HG02852 (cell line): ENCODE results near the gene CLBA1.

ENCODE experiments used
- ATAC-seq: cut with Tn5 transposase; IDR thresholded peaks from one replicate; pipeline ENCODE4 v1.9.1; 2021; ENCODE audit warnings: mild to moderate bottlenecking, moderate library complexity; ENCODE audit not compliant: unreplicated experiment

The CLBA1 gene

DNA sequence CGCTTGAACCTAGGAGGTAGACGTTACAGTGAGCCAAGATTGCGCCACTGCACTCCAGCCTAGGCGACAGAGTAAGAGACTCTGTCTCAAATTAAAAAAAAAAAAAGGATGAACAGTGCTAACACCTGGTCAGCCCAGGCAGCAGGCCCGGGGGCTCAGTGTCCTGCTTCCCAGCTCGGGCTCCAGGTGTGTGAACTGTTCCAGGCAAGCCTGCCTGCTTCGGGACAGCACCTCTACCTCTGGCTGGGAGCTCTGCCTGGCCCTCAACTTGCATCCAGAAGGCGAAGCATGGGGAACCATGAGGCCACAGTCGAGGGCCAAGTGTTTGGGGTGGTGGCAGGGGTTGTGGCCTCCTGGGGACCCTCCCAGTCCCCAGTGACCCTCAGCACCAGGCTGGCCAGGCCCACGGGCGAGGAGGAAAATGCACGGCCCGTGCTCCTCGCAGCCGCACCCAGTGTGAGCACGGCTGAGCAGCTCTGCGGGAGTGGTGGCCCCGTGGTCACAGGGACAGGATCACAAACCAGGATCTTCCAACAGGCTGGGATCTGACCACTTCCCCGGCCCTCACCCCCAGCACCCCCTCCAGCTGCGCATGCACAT, 19.8 kb downstream of the CLBA1 start:
- ATAC-seq = no peak

DNA sequence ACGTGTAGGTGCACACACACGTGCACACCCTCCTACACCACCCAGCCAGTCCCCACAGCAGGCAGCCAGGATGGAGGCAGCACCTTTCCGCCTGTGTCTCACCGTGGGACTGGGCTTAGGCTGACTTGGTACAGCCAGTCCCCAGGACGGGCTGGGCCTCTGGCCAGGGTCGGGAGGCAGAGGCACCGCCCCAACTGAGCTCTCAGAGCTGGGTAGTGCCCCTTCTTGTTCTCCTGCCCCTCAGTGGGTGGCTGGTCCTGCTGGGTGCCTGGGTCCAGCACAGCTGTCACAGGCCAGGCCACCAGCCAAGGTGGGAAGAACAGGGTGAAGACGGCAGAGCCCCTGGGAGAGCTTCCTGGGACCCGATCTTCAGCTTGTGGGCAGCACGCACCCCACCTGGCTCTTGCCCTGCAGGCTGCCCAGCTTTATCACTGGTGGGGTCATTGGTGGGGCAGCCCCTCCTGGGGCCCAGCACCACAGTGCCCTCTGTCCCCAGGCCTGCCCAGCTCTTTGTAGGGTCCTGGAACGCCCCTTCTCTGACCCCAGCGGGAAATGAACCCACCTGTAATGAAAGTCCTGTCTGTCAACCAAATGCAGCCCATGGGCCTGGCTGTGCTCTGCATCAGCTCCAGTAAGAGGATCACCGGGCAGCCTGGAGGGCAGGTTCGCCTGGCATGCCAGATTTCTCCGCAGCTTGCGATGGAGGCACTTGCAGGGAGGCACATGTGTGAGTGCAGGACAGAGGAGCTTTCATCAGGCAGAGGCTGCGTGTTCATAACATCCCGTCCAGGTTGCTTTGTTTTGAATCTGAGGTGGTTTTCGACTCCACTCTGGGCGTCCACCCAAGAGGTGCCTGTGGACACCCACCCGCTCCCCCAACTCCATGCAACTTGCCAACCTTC, 20.6 kb downstream of the CLBA1 start:
- ATAC-seq = no peak

- ATAC-seq = no peak
Observed at GRCh38 chr14:105006831-105007592, 21.4 kb downstream of the CLBA1 start.

DNA sequence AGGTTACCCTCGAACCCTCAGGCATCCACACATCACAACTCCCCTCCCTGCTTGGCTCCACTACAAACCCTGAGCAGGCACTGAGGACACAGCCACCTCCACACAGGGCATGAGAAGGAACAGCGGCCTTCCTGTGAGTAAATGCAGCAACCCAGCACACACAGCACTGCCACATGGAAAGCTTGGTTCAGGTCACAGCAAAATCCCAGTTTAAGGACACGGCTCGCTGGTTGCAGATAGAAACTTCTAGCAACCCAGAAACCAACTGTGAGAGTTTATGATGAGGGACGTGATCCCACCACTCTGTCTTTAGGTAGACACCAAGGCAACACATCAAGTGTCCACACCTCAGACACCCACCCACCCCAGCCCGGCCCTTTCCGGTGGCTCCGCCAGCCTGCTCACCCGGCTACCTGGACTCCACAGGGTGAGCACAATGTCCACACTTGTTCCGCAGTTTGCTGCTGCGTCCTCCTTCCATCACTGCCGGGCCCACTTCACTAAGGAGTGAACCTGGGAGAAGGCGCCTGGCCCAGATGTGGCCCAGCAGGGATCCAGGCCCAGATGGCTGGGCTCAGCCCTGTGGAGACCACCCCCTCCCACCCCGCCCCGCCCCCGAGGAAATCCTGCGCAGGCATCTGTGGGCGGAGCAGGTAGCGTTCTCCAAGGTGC, 22.1 kb downstream of the CLBA1 start:
- no peak for ATAC-seq

GRCh38 chr14:105010106-105010505, 24.5 kb downstream of the CLBA1 start:
- no peak for ATAC-seq

DNA sequence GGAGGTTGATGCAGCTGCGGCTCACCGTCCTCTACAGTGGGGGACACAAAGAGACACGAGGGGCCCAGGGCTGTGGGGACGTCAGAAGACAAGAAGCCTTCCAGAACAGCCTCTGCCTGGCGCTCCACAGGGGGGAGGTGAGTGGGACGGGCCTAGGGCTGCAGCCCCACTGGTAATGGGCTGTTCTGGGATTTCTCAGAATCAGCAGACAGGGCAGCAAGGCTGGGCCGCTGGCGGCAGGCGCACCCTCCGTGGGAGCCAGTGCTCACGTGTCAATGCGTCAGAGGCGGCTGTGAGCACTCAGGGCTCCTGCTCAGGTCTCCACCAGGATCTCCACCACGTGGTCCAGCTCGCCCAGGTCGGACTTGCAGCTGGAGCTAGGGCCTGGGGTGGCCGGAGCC, 25.3 kb downstream of the CLBA1 start:
- no peak for ATAC-seq

DNA sequence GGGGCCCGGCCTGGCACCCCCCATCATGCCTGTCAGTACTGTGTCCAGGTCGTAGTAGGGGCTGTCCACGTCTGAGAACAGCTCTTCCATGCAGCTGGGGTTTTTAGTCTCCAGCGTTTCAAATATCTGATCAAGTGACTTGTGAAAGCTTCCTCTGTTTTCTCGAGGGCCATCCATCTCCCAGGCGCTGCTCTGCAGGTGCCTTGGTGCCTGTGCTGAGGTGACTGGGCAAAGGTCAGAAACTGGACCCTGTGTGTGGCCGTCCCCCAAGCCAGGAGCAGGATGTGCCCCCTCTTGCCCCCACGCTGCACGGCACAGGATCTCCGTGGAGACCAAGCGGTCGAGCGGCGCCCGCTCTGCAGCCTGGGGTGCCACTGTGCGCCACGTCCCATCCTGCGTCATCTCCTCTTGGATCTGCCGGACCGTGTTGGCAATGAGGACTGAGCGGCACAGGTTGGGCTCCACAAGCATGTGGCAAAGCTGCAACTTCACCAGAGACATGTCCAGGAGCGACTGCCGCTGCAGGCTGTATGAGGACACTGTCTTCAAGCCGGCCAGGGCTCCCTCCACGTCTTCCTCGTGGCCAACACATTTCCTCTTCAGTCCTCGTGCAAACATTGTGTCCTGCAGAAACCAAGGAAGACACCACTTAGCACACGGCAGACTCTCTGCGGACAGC, 25.9 kb downstream of the CLBA1 start:
- no peak for ATAC-seq

DNA sequence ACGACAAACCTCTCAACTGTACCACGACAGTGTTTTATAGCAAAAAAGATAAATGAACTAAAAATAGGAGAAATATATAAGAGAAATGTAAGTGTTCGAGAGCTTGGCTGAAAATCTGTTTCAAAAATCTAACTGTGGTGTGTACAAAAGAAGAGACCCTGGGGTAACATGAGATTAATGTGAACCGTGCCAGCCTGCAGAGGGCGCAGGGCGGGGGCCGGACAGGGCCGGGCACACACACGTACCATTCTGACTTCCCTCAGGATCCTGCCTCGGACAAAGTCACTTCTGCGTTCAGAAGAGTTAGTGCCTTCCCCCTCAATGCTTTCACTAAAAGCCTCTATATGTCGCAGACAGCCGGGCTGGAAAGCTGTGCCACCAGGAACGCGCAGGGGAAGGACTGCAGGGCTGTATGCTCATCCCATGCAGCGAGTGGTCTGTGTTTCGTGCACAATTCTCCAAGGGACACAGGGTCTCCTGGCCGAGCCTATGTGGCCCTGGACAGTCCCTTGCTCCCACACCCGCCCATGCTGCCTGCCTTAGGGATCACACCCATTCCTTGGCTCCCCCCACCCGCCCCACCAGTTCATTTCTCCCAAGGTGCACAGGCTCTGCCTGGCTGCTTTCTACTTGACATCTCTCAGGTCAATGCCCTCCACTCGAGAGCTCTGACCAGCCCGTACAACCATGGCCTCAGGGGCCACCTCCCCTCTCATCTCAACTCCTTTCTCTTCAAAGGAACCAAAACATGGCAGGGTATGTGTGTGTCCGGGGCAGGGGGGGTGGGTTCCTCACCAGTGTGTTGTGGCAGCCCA, 26.8 kb downstream of the CLBA1 start:
- ATAC-seq = no peak

DNA sequence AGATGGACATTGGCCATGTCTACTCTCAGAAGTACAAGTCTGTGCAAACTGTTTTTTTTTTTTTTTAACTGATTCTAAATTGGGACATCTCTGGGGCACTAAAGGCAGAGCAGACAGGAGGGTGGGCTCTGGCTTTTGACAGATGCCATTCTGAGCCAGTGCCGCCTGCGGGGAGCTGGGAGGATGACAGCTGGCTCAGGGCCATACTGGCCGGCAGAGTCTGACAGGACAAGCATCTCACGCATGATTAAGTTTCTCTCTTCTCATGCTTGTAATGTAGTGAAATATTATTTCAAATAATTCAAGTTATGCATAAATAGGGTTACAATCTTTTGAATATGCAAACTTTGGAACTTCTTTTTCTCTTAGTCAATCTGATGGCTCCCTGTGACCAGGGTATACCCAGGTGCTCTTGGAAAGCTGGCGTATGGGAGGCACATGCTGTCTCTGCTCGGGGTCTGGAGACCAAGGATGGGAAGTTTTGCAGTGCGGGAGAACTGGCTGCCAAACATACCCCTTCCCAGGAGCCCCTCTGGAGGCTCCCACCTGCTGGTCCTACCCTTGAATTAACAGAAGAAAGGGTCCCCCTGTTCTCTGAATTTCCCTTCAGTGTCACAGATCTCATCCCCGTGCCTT, 27.7 kb downstream of the CLBA1 start:
- no peak for ATAC-seq

DNA sequence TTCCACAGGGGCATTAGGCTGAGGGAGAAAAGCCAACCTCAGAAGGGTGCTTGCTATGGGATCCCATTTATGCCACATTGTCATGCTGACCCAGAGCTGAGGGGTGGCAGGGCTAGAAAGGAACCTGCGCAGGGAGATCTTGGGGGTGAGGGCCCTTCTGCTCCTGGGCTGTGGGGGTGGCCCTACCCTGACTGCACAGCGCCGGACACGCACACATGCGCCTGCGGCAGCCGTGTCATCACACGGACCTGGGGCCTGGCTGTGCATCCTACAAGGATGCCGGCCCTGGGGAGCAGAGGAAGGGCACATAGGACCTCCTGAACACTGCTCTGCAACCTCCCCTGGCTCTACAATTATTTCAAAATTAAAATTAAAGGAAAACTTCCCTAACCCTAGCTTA, 28.4 kb downstream of the CLBA1 start:
- no peak for ATAC-seq

DNA sequence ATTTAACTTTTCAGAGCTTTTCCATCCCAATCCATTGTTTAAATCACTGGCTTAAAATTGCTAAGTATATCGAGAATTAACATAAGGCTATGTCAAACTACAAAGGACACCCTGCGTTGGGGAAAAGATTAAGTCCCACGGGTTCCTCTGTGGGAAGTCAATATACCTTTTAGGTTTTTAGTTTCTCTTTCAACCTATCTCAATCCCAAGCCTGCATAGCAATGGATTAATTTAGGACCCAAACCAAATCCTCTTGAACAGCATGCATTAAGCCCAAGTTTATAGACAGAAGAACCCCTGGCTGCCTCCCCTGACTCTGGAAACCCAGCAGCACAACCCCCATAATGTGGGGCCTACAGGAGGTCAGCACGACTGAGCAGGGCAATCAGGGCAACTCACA, 29.0 kb downstream of the CLBA1 start:
- ATAC-seq = no peak

GRCh38 chr14:105015242-105015641, 29.7 kb downstream of the CLBA1 start:
- no peak for ATAC-seq

- no peak for ATAC-seq
Observed at GRCh38 chr14:105015905-105016304, 30.3 kb downstream of the CLBA1 start.

DNA sequence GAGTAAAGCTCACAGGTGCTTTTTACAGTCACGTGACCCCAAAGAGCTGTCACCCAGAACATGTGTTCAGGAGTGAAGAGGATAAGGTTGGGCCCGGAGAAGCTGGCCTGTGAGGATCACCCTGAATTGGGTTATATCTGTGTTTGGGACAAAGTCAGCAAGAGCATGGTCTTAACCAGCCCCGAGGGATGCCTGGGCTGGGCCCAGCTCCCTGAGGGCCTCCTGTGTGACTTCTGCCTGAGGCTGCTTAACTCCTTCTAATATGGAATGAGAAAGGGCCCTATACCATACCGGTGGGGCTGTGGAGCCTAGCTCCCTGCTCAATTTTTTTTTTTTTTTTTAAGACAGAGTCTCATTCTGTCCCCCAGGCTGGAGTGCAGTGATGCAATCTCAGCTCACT, 32.8 kb downstream of the CLBA1 start:
- ATAC-seq = no peak

- peak; percentile 39 for ATAC-seq
Observed at GRCh38 chr14:105019861-105020814, 34.5 kb downstream of the CLBA1 start.

GRCh38 chr14:105020815-105021655, 35.4 kb downstream of the CLBA1 start, which contains the start of gene CDCA4:
TSS of gene CDCA4 (minus strand) at chr14:105021083. CDS start at chr14:105011929, 9,154 bp downstream.
- peak; percentile 74 for ATAC-seq

- ATAC-seq = no peak
Observed at GRCh38 chr14:105021656-105022275, 36.2 kb downstream of the CLBA1 start.
